Suprapubic skin (tissue), 4 donors: ENCODE results near the gene PREP. TPM values are rescaled to one million over a fixed set of nuclear protein-coding genes. Genes with fewer than 3 reads are reported as not detected.

Source experiments
- DNase-seq, 2 donors: peaks; one replicate each; pipeline ENCODE4 v3.0.0-alpha.2; 2019; ENCODE audit warnings: low spot score in 2 of 2
- H3K27ac ChIP-seq: fragments of 200-600 bp; sonication (generic); one replicate; pipeline ENCODE4 v1.5.1; 2019
- H3K27me3 ChIP-seq: fragments of 200-600 bp; sonication (generic); one replicate; pipeline ENCODE4 v1.5.1; 2019
- H3K36me3 ChIP-seq: fragments of 200-600 bp; sonication (generic); one replicate; pipeline ENCODE4 v1.5.1; 2019
- H3K4me1 ChIP-seq: fragments of 200-600 bp; sonication (generic); one replicate; pipeline ENCODE4 v1.5.1; 2019
- H3K4me3 ChIP-seq: fragments of 200-600 bp; sonication (generic); one replicate; pipeline ENCODE4 v1.5.1; 2019; ENCODE audit warnings: mild to moderate bottlenecking
- H3K9me3 ChIP-seq: fragments of 200-600 bp; sonication (generic); one replicate; pipeline ENCODE4 v1.5.1; 2019
- EP300 ChIP-seq: sonication (generic); formaldehyde crosslinking; IDR thresholded peaks from one replicate; pipeline ENCODE4 v1.6.1; 2017; ENCODE audit warnings: antibody characterized with exemption
- POLR2A ChIP-seq, 2 donors: fragments of 450-650 bp; IDR thresholded peaks; one replicate each; pipeline ENCODE4 v1.6.1; 2017; ENCODE audit warnings: antibody characterized with exemption in 2 of 2, mild to moderate bottlenecking in 2 of 2, moderate library complexity in 2 of 2
- POLR2AphosphoS5 ChIP-seq, 3 donors: sonication (generic); formaldehyde crosslinking; IDR thresholded peaks; one replicate each; pipeline ENCODE4 v1.6.1; 2017; ENCODE audit warnings: antibody characterized with exemption in 3 of 3
- WGBS: methylation state at CpG from one replicate; pipeline ENCODE4 v1.1.5; 2018; 5-methylcytosine and 5-hydroxymethylcytosine counted together
- total RNA-seq, 4 donors: library from RNA; depleted of rRNA; stranded (reverse); fragments of >200 nt; gene quantifications; one replicate each; pipeline ENCODE4 v1.1.0, GENCODE V29; 2016
- TF ChIP-seq, protein P1 (sequence below), 2 donors: fragments of 200-600 bp in 1 of 2; fragments of 450-650 bp in 1 of 2; sonication (generic) in 1 of 2; IDR thresholded peaks; one replicate each; pipeline ENCODE4 v1.5.1; 2016 to 2019; ENCODE audit warnings: antibody characterized with exemption in 2 of 2, mild to moderate bottlenecking in 1 of 2, moderate library complexity in 1 of 2

PREP gene
- total RNA-seq, 4 donors from 2014 or later, result 22.1 to 36.0 (median 30.3) TPM

DNA sequence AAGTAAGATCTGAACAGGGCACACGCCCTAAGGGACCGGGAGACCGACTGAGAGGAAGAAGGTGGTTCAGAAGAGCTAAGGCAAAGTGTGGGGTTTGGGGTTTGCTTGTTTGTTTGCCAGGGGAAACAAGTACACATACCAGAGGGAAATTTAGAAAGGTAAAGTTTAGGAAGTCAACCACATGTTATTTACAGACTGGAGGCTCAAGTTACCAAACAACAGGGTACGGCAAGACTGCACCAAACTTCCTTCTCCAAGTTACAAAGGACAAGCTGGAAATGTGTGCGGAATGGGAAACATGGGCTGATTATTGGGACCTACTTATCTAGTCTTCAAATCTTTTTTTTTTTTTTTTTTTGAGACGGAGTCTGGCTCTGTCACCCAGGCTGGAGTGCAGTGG is 11.2 kb downstream of the PREP start:
- DNase-seq, result no peak
- TF ChIP-seq POLR2AphosphoS5 (IDR thresholded peaks at IDR 0.05) (no peak), EP300 (no peak), POLR2A (IDR thresholded peaks at IDR 0.05) (no peak)
- TF ChIP-seq, protein P1, sequence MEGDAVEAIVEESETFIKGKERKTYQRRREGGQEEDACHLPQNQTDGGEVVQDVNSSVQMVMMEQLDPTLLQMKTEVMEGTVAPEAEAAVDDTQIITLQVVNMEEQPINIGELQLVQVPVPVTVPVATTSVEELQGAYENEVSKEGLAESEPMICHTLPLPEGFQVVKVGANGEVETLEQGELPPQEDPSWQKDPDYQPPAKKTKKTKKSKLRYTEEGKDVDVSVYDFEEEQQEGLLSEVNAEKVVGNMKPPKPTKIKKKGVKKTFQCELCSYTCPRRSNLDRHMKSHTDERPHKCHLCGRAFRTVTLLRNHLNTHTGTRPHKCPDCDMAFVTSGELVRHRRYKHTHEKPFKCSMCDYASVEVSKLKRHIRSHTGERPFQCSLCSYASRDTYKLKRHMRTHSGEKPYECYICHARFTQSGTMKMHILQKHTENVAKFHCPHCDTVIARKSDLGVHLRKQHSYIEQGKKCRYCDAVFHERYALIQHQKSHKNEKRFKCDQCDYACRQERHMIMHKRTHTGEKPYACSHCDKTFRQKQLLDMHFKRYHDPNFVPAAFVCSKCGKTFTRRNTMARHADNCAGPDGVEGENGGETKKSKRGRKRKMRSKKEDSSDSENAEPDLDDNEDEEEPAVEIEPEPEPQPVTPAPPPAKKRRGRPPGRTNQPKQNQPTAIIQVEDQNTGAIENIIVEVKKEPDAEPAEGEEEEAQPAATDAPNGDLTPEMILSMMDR (IDR thresholded peaks at IDR 0.05), result no peak
- H3K4me1 ChIP-seq, result no peaks in the 10 kb centered on the region
- no peak overlapping the region for H3K4me3 ChIP-seq
- 94% methylated on average over 6 of the region's 6 CpGs for WGBS
- H3K27ac ChIP-seq, result no peak overlapping the region
- H3K9me3 ChIP-seq, result no peaks in the 10 kb centered on the region
- H3K27me3 ChIP-seq, result no peaks in the 10 kb centered on the region
- H3K36me3 ChIP-seq, result peaks cover 15% of the 10 kb centered on the region

DNA sequence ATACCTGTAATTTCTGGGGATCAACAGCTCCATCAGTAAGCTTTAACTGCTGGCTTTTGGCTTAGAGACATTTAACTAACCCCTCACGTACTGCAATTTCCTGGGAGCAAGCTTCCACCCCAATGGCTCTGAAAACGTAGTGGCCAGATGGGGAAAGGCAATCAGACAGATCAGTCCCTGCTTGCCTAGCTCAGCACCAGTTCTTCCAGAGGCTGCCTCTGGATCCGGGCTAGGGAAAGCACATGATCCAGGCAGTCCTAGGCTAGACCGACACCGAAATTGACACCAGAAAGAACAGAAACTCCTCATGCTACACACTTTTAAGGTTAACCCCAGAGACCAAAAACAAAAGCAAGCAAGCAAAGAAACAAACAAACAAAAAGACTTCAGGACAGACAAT is 13.3 kb downstream of the PREP start:
- Histone ChIP-seq H3K4me3 (no peak overlapping the region), H3K27ac (no peak overlapping the region), H3K4me1 (no peaks in the 10 kb centered on the region), H3K36me3 (no peaks in the 10 kb centered on the region), H3K27me3 (no peaks in the 10 kb centered on the region), H3K9me3 (no peaks in the 10 kb centered on the region)
- no peak for DNase-seq
- WGBS, result 77% methylated on average over 5 of the region's 5 CpGs
- TF ChIP-seq POLR2A (IDR thresholded peaks at IDR 0.05) (no peak), POLR2AphosphoS5 (IDR thresholded peaks at IDR 0.05) (no peak), EP300 (no peak)
- TF ChIP-seq, protein P1 (IDR thresholded peaks at IDR 0.05), result no peak

DNA sequence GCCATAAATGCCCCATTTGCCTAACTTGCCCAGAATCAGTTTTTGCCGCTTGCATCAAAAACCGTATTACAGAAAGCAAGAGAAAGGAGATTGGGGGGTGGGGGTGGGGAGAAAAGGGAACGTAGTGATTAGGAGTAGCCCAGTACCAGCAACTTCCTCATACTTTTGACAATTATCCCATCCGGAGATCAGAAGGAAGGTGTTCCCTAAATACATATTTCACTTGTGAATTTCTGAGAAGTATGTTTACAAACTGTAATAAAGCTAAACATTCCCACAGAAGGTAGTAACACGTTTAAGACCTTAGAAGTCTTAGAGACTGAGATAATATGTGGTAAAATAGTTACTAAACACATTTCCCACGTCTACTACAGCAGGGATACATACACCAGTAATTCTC is 14.5 kb downstream of the PREP start:
- Histone ChIP-seq H3K27me3 (no peaks in the 10 kb centered on the region), H3K4me3 (no peak overlapping the region), H3K27ac (no peak overlapping the region), H3K4me1 (peaks cover 2% of the 10 kb centered on the region), H3K9me3 (no peaks in the 10 kb centered on the region), H3K36me3 (no peaks in the 10 kb centered on the region)
- DNase-seq, result no peak
- TF ChIP-seq EP300, result no peak
- no peak for TF ChIP-seq POLR2A (IDR thresholded peaks at IDR 0.05)
- TF ChIP-seq POLR2AphosphoS5 (IDR thresholded peaks at IDR 0.05), result no peak
- TF ChIP-seq, protein P1 (IDR thresholded peaks at IDR 0.05), result no peak
- WGBS, result 72% methylated on average over 6 of the region's 6 CpGs

DNA sequence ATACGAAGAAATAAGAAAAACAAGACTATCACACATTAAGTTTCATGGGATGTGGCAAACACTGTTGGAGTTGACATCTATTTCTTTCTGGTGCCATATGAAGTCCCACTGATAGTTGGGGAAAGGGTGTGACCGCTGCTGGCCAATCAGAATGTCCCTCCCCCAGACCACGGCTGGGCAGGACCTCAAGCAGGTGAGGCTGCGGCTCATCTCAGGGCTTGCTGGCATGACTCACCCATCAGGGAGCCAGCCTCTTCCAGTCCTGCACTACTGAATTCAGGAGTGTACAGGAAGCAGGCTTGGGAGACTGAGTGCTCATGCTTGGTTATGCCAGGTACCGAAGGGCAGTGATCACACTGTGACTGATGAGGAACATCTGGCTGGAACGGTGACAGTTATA is 18.9 kb downstream of the PREP start:
- 77% methylated on average over 6 of the region's 6 CpGs for WGBS
- H3K27ac ChIP-seq, result no peak overlapping the region

DNA sequence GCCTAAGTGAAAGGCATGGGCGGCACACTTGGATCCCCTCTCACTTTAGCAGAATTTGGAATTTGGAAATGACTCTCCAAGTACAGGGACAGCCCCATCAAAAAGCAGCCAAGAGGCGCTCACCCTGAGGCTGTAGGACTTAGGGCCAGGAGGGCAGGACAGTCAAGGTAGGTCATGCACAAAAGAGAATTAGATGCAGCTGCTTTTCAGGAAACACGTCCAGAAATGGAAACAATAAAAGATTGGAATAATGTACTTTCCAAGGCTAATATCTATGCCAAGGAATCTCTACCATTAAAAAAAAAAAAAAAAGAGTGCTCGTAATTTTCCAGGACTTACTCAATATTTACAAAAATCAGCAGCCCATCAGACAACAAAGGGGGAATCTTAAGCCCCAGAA is 19.9 kb downstream of the PREP start:
- WGBS, result 44% methylated on average over 4 of the region's 4 CpGs

More for the DNA sequence above, 18.9 kb downstream of the PREP start:
- TF ChIP-seq EP300 (no peak), POLR2A (IDR thresholded peaks at IDR 0.05) (no peak), POLR2AphosphoS5 (IDR thresholded peaks at IDR 0.05) (no peak)
- TF ChIP-seq, protein P1 (IDR thresholded peaks at IDR 0.05), result no peak
- Histone ChIP-seq H3K9me3 (no peaks in the 10 kb centered on the region), H3K36me3 (no peaks in the 10 kb centered on the region), H3K4me3 (no peak overlapping the region), H3K27me3 (no peaks in the 10 kb centered on the region), H3K4me1 (peaks cover 11% of the 10 kb centered on the region)
- DNase-seq, result no peak

More for the DNA sequence above, 19.9 kb downstream of the PREP start:
- no peak overlapping the region for H3K27ac ChIP-seq
- peaks cover 11% of the 10 kb centered on the region for H3K4me1 ChIP-seq
- no peaks in the 10 kb centered on the region for H3K36me3 ChIP-seq
- no peaks in the 10 kb centered on the region for H3K9me3 ChIP-seq
- no peak for DNase-seq
- no peaks in the 10 kb centered on the region for H3K27me3 ChIP-seq
- no peak overlapping the region for H3K4me3 ChIP-seq
- TF ChIP-seq POLR2A (IDR thresholded peaks at IDR 0.05) (no peak), EP300 (no peak), POLR2AphosphoS5 (IDR thresholded peaks at IDR 0.05) (no peak)
- TF ChIP-seq, protein P1 (IDR thresholded peaks at IDR 0.05), result no peak
